OCI-LY3 (cell line): ENCODE measurements around the gene PLCE1.

ENCODE experiments used
- H2AFZ ChIP-seq: fragments of 200-600, 300-600 bp; shearing (Covaris generic); 2 replicates; pipeline ENCODE4 v1.6.0; 2014; ENCODE audit warnings: antibody characterized with exemption, low read depth, low read length
- H3K27ac ChIP-seq: fragments of 200-600, 300-600 bp; sonication (generic); 2 replicates; pipeline ENCODE4 v1.5.1; 2014; ENCODE audit warnings: mild to moderate bottlenecking, low read length, moderate library complexity, mixed read lengths
- H3K27me3 ChIP-seq: fragments of 200-600, 300-600 bp; sonication (generic); 2 replicates; pipeline ENCODE4 v1.6.1; 2014; ENCODE audit warnings: low read depth, low read length, mixed read lengths
- H3K36me3 ChIP-seq: fragments of 200-600, 300-600 bp; sonication (generic); replicated peaks from 2 replicates; pipeline ENCODE3; 2014; ENCODE audit warnings: low read depth, low read length, mixed read lengths
- H3K4me1 ChIP-seq: fragments of 300-600, 200-600 bp; sonication (generic); 2 replicates; pipeline ENCODE4 v1.6.1; 2014; ENCODE audit warnings: low read length, mixed read lengths
- H3K4me2 ChIP-seq: fragments of 200-600, 300-600 bp; sonication (generic); 2 replicates; pipeline ENCODE4 v1.6.1; 2014; ENCODE audit warnings: low read length, mixed read lengths
- H3K4me3 ChIP-seq: fragments of 300-600, 200-600 bp; sonication (generic); 2 replicates; pipeline ENCODE4 v1.5.1; 2014; ENCODE audit warnings: antibody characterized with exemption, mild to moderate bottlenecking, low read length, moderate library complexity
- H3K79me2 ChIP-seq: fragments of 300-600, 200-600 bp; shearing (Covaris generic); 2 replicates; pipeline ENCODE4 v1.6.1; 2014; ENCODE audit warnings: mild to moderate bottlenecking, low read length, mixed read lengths
- H3K9ac ChIP-seq: fragments of 300-600, 200-600 bp; shearing (Covaris generic); 2 replicates; pipeline ENCODE4 v1.6.0; 2014; ENCODE audit warnings: mild to moderate bottlenecking, low read length, moderate library complexity
- H3K9me3 ChIP-seq: fragments of 200-600, 300-600 bp; shearing (Covaris generic); 2 replicates; pipeline ENCODE4 v1.6.1; 2014; ENCODE audit warnings: low read length, mixed read lengths; ENCODE audit not compliant: insufficient read depth
- H4K20me1 ChIP-seq: fragments of 200-600, 300-600 bp; sonication (generic); 2 replicates; pipeline ENCODE4 v1.6.1; 2016; ENCODE audit warnings: low read length, mixed read lengths; ENCODE audit not compliant: insufficient read depth
- CTCF ChIP-seq: fragments of 200-600, 300-600 bp; sonication (generic); IDR thresholded peaks from 2 replicates; pipeline ENCODE4 v1.5.1; 2014; ENCODE audit warnings: antibody characterized with exemption, low read length, low read depth
- EZH2phosphoT487 ChIP-seq: fragments of 200-600 bp; shearing (Covaris generic); IDR thresholded peaks from 2 replicates; pipeline ENCODE4 v1.6.1; 2018; ENCODE audit warnings: antibody characterized with exemption, mixed run types, low read depth

PLCE1 gene

DNA sequence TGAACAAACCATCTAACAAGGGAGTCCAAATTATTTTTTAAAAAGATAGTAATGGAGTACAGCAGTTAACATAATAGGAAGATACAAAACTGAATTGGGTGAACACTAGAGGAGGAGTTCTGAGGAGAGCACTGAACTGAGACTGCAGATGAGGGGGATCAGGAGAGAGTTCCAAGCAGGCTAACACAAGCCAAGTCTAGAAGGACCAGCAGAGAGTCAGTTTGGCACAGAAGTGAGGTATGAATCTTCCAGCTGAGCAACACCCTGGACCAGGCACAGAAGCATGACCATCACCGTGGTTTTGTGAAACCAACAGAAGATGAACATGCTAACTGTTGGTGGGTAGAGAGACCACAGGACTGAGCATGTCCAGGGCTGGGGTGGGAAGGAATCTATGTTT, 30.8 kb upstream of the PLCE1 start:
- no peaks in the 10 kb centered on the region for H4K20me1 ChIP-seq
- H3K4me3 ChIP-seq: no peak overlapping the region
- no peak for TF ChIP-seq EZH2phosphoT487
- no peak for TF ChIP-seq CTCF
- no peak overlapping the region for H3K27ac ChIP-seq
- no peaks in the 10 kb centered on the region for H3K27me3 ChIP-seq
- no peak overlapping the region for H3K9ac ChIP-seq
- H3K79me2 ChIP-seq: no peaks in the 10 kb centered on the region
- H2AFZ ChIP-seq: no peak overlapping the region
- H3K36me3 ChIP-seq: no peaks in the 10 kb centered on the region
- H3K9me3 ChIP-seq: no peaks in the 10 kb centered on the region
- no peak overlapping the region for H3K4me2 ChIP-seq
- no peaks in the 10 kb centered on the region for H3K4me1 ChIP-seq

DNA sequence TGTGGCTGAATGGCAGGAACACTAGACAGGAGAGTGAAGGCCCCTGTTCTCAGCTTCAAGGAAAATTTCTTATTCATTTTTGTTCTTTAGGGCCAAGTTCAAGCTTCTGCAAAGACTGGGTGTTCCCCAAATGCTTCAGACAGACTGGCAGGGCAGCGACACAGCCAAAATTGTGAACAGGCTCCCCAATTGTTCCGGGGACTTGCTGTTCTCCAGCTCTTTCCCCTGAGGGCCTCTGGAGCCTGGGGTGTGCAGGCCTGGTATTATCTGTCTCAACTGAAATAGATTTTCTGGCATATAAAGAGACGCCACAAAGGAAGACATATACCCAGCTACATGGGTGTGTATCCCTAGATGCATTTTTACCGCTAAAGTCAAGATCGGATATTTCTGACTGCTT, 30.3 kb upstream of the PLCE1 start:
- no peak overlapping the region for H3K4me2 ChIP-seq
- H3K27me3 ChIP-seq: no peaks in the 10 kb centered on the region
- H3K36me3 ChIP-seq: no peaks in the 10 kb centered on the region
- no peak overlapping the region for H3K9ac ChIP-seq
- no peaks in the 10 kb centered on the region for H3K79me2 ChIP-seq
- no peak overlapping the region for H2AFZ ChIP-seq
- H3K9me3 ChIP-seq: no peaks in the 10 kb centered on the region
- H3K4me3 ChIP-seq: no peak overlapping the region
- no peaks in the 10 kb centered on the region for H3K4me1 ChIP-seq
- H4K20me1 ChIP-seq: no peaks in the 10 kb centered on the region
- TF ChIP-seq EZH2phosphoT487: no peak
- TF ChIP-seq CTCF: no peak
- H3K27ac ChIP-seq: no peak overlapping the region

- Histone ChIP-seq H3K36me3 (no peaks in the 10 kb centered on the region), H3K4me3 (no peak overlapping the region), H3K9ac (no peak overlapping the region), H3K4me2 (no peak overlapping the region), H3K4me1 (no peaks in the 10 kb centered on the region), H3K27me3 (no peaks in the 10 kb centered on the region), H2AFZ (no peak overlapping the region), H3K79me2 (no peaks in the 10 kb centered on the region), H3K9me3 (no peaks in the 10 kb centered on the region), H3K27ac (no peak overlapping the region), H4K20me1 (no peaks in the 10 kb centered on the region)
- TF ChIP-seq EZH2phosphoT487: no peak
- TF ChIP-seq CTCF: no peak
These were observed 27.8 kb upstream of the PLCE1 start for GRCh38 chr10:93965911-93966310.

DNA sequence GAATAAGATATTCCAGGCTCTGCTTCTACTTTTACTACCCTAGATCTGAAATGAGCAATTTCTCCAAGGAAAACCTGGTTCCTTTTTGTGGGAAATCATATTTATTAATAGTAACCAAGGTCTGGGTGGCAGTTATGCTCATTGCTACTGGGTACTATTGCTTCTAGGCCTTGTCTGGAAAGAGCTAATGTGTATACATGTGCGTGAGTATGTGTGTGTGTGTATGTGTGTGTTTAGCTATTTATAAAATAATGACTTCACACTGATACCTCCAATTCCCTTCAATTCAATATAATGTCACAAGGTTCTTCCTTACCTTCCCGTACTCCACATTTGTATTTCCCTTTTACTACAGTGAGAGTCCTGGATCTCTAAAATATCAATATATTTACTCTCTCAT, 26.0 kb upstream of the PLCE1 start:
- Histone ChIP-seq H3K9ac (no peak overlapping the region), H3K4me1 (no peaks in the 10 kb centered on the region), H3K27ac (no peak overlapping the region), H3K27me3 (no peaks in the 10 kb centered on the region), H3K79me2 (no peaks in the 10 kb centered on the region), H3K4me2 (no peak overlapping the region), H4K20me1 (no peaks in the 10 kb centered on the region), H3K9me3 (no peaks in the 10 kb centered on the region), H3K4me3 (no peak overlapping the region), H2AFZ (no peak overlapping the region), H3K36me3 (no peaks in the 10 kb centered on the region)
- no peak for TF ChIP-seq CTCF
- no peak for TF ChIP-seq EZH2phosphoT487
